Uterus (tissue), 2 donors: ENCODE measurements around the gene COL6A3.

Source experiments
- POLR2A ChIP-seq, 2 donors: fragments of 450-650 bp; IDR thresholded peaks; one replicate each; pipeline ENCODE4 v1.6.1; 2016; ENCODE audit warnings: antibody characterized with exemption in 2 of 2, mild to moderate bottlenecking in 1 of 2, moderate library complexity in 1 of 2
- TF ChIP-seq, protein P1 (sequence below), 4 experiments: fragments of 200-600 bp in 2 of 4; fragments of 450-650 bp in 2 of 4; sonication (generic) in 2 of 4; IDR thresholded peaks; one replicate each; pipeline ENCODE4 v1.5.1; 2016 to 2019; ENCODE audit warnings: antibody characterized with exemption in 4 of 4, mild to moderate bottlenecking in 2 of 4, moderate library complexity in 1 of 4

DNA sequence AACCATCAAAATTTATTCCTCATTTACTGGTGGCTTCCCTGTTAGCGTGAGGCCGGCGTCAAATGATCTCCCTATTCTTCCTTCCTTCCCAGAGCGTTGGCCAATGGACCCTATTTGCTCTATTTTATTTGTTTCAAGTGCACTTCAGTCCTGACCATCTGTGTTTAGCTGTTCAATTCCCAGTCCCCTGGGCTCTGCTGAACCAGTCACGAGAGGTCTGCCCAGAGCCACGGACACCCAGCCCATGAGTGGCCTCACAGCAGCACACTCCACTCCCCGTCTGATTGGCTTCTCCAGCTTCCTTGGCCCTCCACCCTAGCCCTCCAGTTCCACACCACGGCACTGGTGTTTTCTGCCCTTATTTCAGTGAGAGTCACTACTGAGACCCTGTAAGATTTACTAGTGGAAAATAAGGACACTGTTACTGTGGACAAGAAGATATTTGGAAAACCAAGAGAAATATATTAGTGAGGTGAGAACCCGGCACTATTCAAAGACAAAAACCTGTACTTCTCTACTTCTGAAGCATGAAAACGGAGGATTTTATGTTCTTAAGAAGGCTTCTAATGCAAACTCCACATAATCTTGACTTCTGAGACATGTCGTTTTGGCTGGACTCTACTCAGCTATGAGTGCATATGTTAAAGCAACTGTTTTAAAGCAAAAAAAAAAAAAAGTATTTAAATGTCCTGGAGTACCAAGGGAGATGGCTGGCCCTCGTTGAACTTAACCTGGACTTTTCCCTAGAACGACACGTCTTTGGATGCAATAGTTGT, 86.6 kb downstream of the COL6A3 start:
- TF ChIP-seq, protein P1, sequence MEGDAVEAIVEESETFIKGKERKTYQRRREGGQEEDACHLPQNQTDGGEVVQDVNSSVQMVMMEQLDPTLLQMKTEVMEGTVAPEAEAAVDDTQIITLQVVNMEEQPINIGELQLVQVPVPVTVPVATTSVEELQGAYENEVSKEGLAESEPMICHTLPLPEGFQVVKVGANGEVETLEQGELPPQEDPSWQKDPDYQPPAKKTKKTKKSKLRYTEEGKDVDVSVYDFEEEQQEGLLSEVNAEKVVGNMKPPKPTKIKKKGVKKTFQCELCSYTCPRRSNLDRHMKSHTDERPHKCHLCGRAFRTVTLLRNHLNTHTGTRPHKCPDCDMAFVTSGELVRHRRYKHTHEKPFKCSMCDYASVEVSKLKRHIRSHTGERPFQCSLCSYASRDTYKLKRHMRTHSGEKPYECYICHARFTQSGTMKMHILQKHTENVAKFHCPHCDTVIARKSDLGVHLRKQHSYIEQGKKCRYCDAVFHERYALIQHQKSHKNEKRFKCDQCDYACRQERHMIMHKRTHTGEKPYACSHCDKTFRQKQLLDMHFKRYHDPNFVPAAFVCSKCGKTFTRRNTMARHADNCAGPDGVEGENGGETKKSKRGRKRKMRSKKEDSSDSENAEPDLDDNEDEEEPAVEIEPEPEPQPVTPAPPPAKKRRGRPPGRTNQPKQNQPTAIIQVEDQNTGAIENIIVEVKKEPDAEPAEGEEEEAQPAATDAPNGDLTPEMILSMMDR (IDR thresholded peaks at IDR 0.05): no peak
- no peak for TF ChIP-seq POLR2A (IDR thresholded peaks at IDR 0.05)
